ENCODE results near the gene MTMR12. TPM values are rescaled to one million over a fixed set of nuclear protein-coding genes. Genes with fewer than 3 reads are reported as not detected.
A peak's percentile ranks its signal among the peaks of the same experiment; 100 is the strongest.

MTMR12 gene
- total and polyA plus RNA-seq, 11 donors = 3.4 to 28.7 (median 19.4) TPM

- Histone ChIP-seq H3K27me3 (no peaks in the 10 kb centered on the region), H3K36me3 (peaks cover 0 to 88% (median 81%) of the 10 kb centered on the region in 9 donors), H3K27ac (no peak overlapping the region), H3K4me1 (peaks cover 0 to 22% (median 17%) of the 10 kb centered on the region in 12 donors), H3K4me3 (no peak overlapping the region), H3K9me3 (no peaks in the 10 kb centered on the region)
- TF ChIP-seq POLR2A (IDR thresholded peaks at IDR 0.05) = no peak
- no peak for TF ChIP-seq CTCF (IDR thresholded peaks at IDR 0.05)
- WGBS, 4 donors = 53 to 79% (median 64%) methylated on average over 1 of the region's 1 CpG
- ATAC-seq (no peak), DNase-seq (no peak)
- intact Hi-C loops (cut with DNase I) = loop anchor here in 2 of 10 donors (5.0 kb wide), 2 partner anchors 41 to 46 kb away; partner anchors contain the start of gene MTMR12 (in 1 of the 2)
Observed at GRCh38 chr5:32270946-32271345, 41.8 kb downstream of the MTMR12 start.

- H3K36me3 ChIP-seq = peaks cover 0 to 95% (median 89%) of the 10 kb centered on the region in 9 donors
- H3K9me3 ChIP-seq = no peaks in the 10 kb centered on the region
- ATAC-seq = no peak
- no peaks in the 10 kb centered on the region for H3K27me3 ChIP-seq
- peaks cover 0 to 14% (median 10%) of the 10 kb centered on the region in 12 donors for H3K4me1 ChIP-seq
- H3K27ac ChIP-seq = no peak overlapping the region
- no peak overlapping the region for H3K4me3 ChIP-seq
- intact Hi-C loops (cut with DNase I) = loop anchor here in 2 of 10 donors (5.0 kb wide), 2 partner anchors 42 to 47 kb away; partner anchors contain the start of gene MTMR12 (in 1 of the 2)
- no peak for TF ChIP-seq POLR2A (IDR thresholded peaks at IDR 0.05)
- TF ChIP-seq CTCF (IDR thresholded peaks at IDR 0.05) = no peak
- WGBS, 4 donors = 94 to 98% (median 96%) methylated on average over 4 of the region's 4 CpGs
- no peak for DNase-seq
Observed at GRCh38 chr5:32270178-32270577, 42.6 kb downstream of the MTMR12 start.

DNA sequence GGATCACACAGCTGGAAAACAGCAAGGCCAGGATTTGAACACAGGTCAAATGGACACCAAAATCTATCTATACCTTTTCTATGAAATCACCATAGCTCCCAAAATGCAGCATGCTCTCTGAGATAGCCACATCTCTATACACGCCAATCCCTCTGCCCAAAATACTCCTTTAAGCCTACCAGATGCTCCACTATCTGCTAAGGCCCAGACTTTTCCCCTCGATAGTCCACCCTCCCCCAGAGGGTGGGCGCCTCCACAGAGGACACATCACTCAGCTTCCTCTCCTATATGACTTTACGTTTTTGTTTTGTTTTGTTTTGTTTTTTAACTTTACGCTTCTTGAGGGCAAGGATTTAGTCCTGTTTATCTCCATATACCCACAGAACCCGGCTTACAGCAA, 46.8 kb downstream of the MTMR12 start:
- DNase-seq (no peak), ATAC-seq (no peak)
- 82 to 89% (median 87%) methylated on average over 6 of the region's 6 CpGs for WGBS, 4 donors
- H3K27me3 ChIP-seq = no peaks in the 10 kb centered on the region
- peaks cover 0 to 100% (median 95%) of the 10 kb centered on the region in 9 donors for H3K36me3 ChIP-seq
- TF ChIP-seq POLR2A (IDR thresholded peaks at IDR 0.05) (no peak), CTCF (IDR thresholded peaks at IDR 0.05) (no peak)
- intact Hi-C loops (cut with DNase I) = no loop called here
- H3K4me3 ChIP-seq = no peak overlapping the region
- no peaks in the 10 kb centered on the region for H3K9me3 ChIP-seq
- H3K4me1 ChIP-seq = peaks cover 0 to 9% (median 4%) of the 10 kb centered on the region in 12 donors
- H3K27ac ChIP-seq = no peak overlapping the region

DNA sequence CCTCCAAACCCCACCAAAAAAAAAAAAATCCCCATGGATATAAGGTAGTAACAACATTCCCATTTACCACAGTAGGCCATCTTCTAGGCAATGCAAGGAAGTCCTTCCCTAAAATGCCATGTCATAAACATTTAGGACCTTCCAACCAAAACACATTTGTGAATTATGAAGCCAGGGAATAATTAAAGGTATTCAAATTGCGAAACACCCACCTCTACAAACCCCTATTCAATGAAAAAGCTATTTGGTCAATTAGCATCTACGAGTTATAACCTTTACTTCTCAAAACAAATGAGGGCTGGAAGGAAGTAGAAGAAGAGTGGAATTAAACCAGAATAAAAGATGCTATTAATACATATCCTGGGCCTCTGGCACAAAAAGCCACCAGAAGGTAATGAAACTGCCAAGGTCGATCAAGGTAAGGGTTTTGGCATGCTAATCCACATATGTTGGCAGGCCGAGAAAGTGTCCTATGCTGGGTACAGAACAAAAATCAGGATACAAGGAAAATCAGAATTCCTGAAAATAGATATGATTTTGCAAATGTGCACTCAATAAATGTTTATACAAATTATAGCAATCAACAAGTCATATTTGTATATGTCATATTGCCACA, 47.7 kb downstream of the MTMR12 start:
- intact Hi-C loops (cut with DNase I) = loop anchor here in 1 of 10 donors (5.0 kb wide), 1 partner anchor 52 kb away; no protein-coding TSS in a partner anchor
- peaks cover 0 to 17% (median 8%) of the 10 kb centered on the region in 12 donors for H3K4me1 ChIP-seq
- ATAC-seq = peak in 1 of 4 donors; percentile 38
- no peak overlapping the region for H3K4me3 ChIP-seq
- WGBS, 4 donors = 70 to 73% (median 72%) methylated on average over 4 of the region's 4 CpGs
- TF ChIP-seq POLR2A (IDR thresholded peaks at IDR 0.05) (no peak), CTCF (IDR thresholded peaks at IDR 0.05) (no peak)
- H3K36me3 ChIP-seq = peaks cover 0 to 100% (median 88%) of the 10 kb centered on the region in 9 donors
- no peak for DNase-seq
- H3K27ac ChIP-seq = no peak overlapping the region
- no peaks in the 10 kb centered on the region for H3K9me3 ChIP-seq
- H3K27me3 ChIP-seq = no peaks in the 10 kb centered on the region
